ENCODE measurements around the gene ATXN7L3B. TPM values are rescaled to one million over a fixed set of nuclear protein-coding genes. Genes with fewer than 3 reads are reported as not detected.

ATXN7L3B gene
- total RNA-seq, 1 donor from 2014 or later, result 48.4 TPM

GRCh38 chr12:74537126-74537706 is 419 bp upstream of the ATXN7L3B start:
- peak; percentile 63 for TF ChIP-seq CTCF (IDR thresholded peaks at IDR 0.05; ENCODE audit: unreplicated experiment)
- H3K4me3 Mint-ChIP-seq (ENCODE audit: unreplicated experiment), result peak overlapping the region; percentile 98
- H3K36me3 Mint-ChIP-seq (ENCODE audit: low read depth, unreplicated experiment), result peaks cover 27% of the 10 kb centered on the region
- H3K9me3 Mint-ChIP-seq (ENCODE audit: unreplicated experiment), result no peaks in the 10 kb centered on the region
- peak overlapping the region; percentile 100 for H3K27ac Mint-ChIP-seq (ENCODE audit: unreplicated experiment)
- H3K27me3 Mint-ChIP-seq (ENCODE audit: unreplicated experiment), result peaks cover 18% of the 10 kb centered on the region
- DNase-seq (ENCODE audit: low spot score), result no peak
- H3K4me1 Mint-ChIP-seq (ENCODE audit: unreplicated experiment), result peaks cover 41% of the 10 kb centered on the region

DNA sequence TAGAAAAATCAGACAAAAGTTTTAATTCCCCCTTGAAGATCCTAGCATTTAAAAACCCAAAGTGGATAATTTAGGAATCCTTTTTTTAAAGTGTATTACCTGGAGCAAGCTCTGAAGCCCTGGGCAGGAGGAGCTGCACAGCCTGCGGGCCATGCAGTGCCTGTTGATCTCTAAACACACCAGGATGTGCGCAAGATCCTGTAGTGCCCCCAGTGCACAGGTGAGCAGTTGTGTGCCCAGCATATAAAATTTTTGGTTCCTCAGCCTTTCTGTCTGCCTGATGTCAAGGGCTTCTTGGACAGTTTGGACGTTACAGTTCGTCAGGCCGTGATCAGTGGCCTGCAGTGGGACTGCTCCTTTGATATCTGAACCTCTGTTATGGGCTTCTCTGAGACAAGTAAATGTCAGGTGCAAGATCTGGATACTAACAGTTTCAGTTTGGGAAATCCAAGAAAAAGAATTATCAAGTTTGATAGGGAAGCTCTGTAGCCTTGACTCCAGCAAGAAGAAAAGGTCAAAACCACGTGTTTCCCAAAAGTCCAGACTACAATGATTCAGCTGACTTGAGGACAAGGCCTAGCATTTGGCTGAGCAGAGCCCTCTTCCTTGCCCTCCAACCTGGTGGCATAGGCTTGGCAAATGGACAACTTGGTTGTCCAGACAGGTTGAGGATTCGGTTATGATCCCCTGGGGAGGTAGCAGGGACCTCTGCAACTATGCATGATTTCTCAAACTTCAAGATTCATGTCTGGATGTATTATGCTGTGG is 1.0 kb downstream of the ATXN7L3B start:
- peaks cover 41% of the 10 kb centered on the region for H3K4me1 Mint-ChIP-seq (ENCODE audit: unreplicated experiment)
- H3K9me3 Mint-ChIP-seq (ENCODE audit: unreplicated experiment), result no peaks in the 10 kb centered on the region
- peak overlapping the region; percentile 100 for H3K27ac Mint-ChIP-seq (ENCODE audit: unreplicated experiment)
- no peak for DNase-seq (ENCODE audit: low spot score)
- peaks cover 27% of the 10 kb centered on the region for H3K36me3 Mint-ChIP-seq (ENCODE audit: low read depth, unreplicated experiment)
- no peak for TF ChIP-seq CTCF (IDR thresholded peaks at IDR 0.05; ENCODE audit: unreplicated experiment)
- H3K4me3 Mint-ChIP-seq (ENCODE audit: unreplicated experiment), result peak overlapping the region; percentile 98
- H3K27me3 Mint-ChIP-seq (ENCODE audit: unreplicated experiment), result peaks cover 18% of the 10 kb centered on the region

DNA sequence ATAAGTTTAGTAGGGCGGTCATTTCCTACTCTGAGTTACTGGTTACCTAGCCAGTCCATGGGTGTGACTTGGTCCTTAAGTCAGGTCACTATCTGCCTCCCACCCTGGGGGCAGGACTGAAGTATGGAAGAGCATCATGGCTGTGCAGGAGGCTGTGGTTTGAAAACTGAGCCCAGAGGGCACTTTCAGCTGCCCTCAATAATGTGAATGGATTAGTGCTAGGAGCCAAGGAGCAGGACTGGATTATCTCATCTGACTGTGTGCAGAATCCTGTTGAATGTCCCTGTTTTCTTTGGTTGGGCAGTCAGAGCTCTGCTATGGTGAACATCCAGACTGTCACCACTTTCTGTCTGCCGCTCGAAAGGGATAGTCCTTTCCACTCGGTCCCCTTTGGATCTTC is 1.6 kb downstream of the ATXN7L3B start:
- no peak for DNase-seq (ENCODE audit: low spot score)
- no peak for TF ChIP-seq CTCF (IDR thresholded peaks at IDR 0.05; ENCODE audit: unreplicated experiment)
- Mint-ChIP-seq H3K4me1 (ENCODE audit: unreplicated experiment) (peaks cover 41% of the 10 kb centered on the region), H3K9me3 (ENCODE audit: unreplicated experiment) (no peaks in the 10 kb centered on the region), H3K4me3 (ENCODE audit: unreplicated experiment) (peak overlapping the region; percentile 98), H3K36me3 (ENCODE audit: low read depth, unreplicated experiment) (peaks cover 27% of the 10 kb centered on the region), H3K27ac (ENCODE audit: unreplicated experiment) (peak overlapping the region; percentile 57), H3K27me3 (ENCODE audit: unreplicated experiment) (peaks cover 18% of the 10 kb centered on the region)

DNA sequence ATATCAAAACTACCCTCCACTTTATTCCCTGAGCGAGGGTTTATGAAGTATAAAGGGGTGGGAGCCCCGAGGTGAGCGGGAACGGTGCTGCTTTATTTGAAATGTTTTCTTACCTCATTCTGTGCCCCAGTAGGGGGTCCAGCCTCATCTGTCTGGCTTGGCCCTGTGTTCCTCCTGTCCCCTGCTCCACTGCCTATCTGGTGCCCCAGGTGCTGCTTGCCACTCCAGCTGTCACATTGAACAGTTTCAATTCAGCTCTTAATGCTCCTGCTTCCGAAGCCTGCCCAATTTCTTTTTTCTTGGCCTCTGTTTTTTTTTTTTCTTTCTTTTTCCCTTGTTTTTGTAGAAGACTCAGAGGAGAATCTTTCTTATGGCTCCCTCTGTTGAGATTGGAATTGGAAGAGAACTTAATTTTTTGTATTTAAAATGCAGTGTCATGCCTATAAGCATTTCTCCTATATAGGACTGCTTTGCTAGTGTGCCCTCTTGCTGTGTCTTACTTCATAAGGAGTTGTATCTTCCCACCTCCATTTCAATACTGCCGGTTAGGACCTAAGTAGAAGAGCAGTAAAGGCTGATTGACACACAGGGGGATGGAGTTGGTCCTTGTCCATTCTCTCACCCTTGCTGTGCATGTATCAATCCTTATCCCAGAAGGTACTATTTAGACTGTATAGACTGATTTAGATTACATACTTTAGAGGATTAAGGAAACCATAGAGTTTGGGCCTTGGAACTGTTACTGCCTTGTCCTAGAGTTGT is 2.3 kb downstream of the ATXN7L3B start:
- H3K27ac Mint-ChIP-seq (ENCODE audit: unreplicated experiment), result no peak overlapping the region

More for the DNA sequence above, 2.3 kb downstream of the ATXN7L3B start:
- no peak for TF ChIP-seq CTCF (IDR thresholded peaks at IDR 0.05; ENCODE audit: unreplicated experiment)
- peaks cover 41% of the 10 kb centered on the region for H3K4me1 Mint-ChIP-seq (ENCODE audit: unreplicated experiment)
- H3K27me3 Mint-ChIP-seq (ENCODE audit: unreplicated experiment), result peaks cover 18% of the 10 kb centered on the region
- DNase-seq (ENCODE audit: low spot score), result no peak
- H3K4me3 Mint-ChIP-seq (ENCODE audit: unreplicated experiment), result peak overlapping the region; percentile 98
- no peaks in the 10 kb centered on the region for H3K9me3 Mint-ChIP-seq (ENCODE audit: unreplicated experiment)
- H3K36me3 Mint-ChIP-seq (ENCODE audit: low read depth, unreplicated experiment), result peaks cover 27% of the 10 kb centered on the region

Data from endothelial cell (in vitro differentiated cells).